Epithelial cell of proximal tubule (primary cell): ENCODE measurements around the gene PACSIN1. TPM values are rescaled to one million over a fixed set of nuclear protein-coding genes. Genes with fewer than 3 reads are reported as not detected.

ENCODE experiments used
- DNase-seq: peaks from one replicate; pipeline ENCODE4 v3.0.0-alpha.2; 2011; ENCODE audit warnings: low read depth
- H3K4me3 ChIP-seq: 2 replicates; pipeline ENCODE4 v1.5.1; 2011; ENCODE audit warnings: low read depth, mild to moderate bottlenecking, low read length
- CTCF ChIP-seq: conservative IDR thresholded peaks from 2 replicates; pipeline ENCODE4 v1.5.1; 2012; ENCODE audit warnings: low read depth, mild to moderate bottlenecking, low read length
- total RNA-seq: library from RNA; depleted of rRNA; stranded (reverse); fragments of >200 nt; gene quantifications from 2 replicates; pipeline ENCODE4 v1.2.3, GENCODE V29; 2015

PACSIN1 gene
- total RNA-seq, 1 donor from 2014 or later, result 1.9 TPM

- DNase-seq, result no peak
- H3K4me3 ChIP-seq, result no peak overlapping the region
- TF ChIP-seq CTCF, result peak; percentile 37
Measured at GRCh38 chr6:34583461-34583860, 117.6 kb downstream of the PACSIN1 start.

GRCh38 chr6:34583861-34584604 is 118.2 kb downstream of the PACSIN1 start:
- H3K4me3 ChIP-seq, result no peak overlapping the region
- TF ChIP-seq CTCF, result no peak
- no peak for DNase-seq

DNA sequence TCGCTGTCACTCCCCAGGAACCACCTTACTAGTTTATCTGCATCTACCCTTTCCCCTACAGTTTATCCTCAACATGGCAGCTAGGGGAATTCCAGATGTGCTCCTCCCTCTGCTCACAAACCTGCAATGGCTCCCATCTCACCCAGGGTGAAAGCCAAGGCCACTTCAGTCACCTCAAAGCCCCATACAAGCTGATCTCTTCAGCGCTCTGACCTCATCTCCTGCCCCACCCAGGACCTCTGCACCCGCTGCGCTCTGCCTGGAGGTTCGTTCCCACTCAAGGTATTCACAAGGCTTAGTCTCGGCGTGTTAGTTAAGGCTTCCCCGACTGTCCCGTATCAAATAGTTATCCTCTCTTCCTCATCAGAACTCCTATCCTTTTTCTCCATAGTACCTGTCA is 118.8 kb downstream of the PACSIN1 start:
- no peak for DNase-seq

More for the DNA sequence above, 118.8 kb downstream of the PACSIN1 start:
- TF ChIP-seq CTCF, result no peak
- no peak overlapping the region for H3K4me3 ChIP-seq

Other genes starting within 250 kb of the PACSIN1 start
- gene HMGA1, start 229.2 kb upstream of the PACSIN1 start, total RNA-seq, result 949 and 1,351 TPM in 2 replicates
- 16.1 and 43.6 TPM in 2 replicates for gene SMIM29, start 217.1 kb upstream of the PACSIN1 start, total RNA-seq
- 12.9 and 16.7 TPM in 2 replicates for gene NUDT3, start 73.4 kb upstream of the PACSIN1 start, total RNA-seq
- gene RPS10, start 40.0 kb upstream of the PACSIN1 start, total RNA-seq, result 4,229 and 5,669 TPM in 2 replicates
- gene SPDEF, start 90.3 kb downstream of the PACSIN1 start, total RNA-seq, result 0.07 TPM in 1 of 2 replicates, not detected in the other
- 22.0 and 29.8 TPM in 2 replicates for gene ILRUN, start 230.7 kb downstream of the PACSIN1 start, total RNA-seq